ENCODE data around the gene CLASP1. TPM values are rescaled to one million over a fixed set of nuclear protein-coding genes. Genes with fewer than 3 reads are reported as not detected.

CLASP1 gene
- total RNA-seq, 1 experiment from 2014 or later, result 45.9 TPM

DNA sequence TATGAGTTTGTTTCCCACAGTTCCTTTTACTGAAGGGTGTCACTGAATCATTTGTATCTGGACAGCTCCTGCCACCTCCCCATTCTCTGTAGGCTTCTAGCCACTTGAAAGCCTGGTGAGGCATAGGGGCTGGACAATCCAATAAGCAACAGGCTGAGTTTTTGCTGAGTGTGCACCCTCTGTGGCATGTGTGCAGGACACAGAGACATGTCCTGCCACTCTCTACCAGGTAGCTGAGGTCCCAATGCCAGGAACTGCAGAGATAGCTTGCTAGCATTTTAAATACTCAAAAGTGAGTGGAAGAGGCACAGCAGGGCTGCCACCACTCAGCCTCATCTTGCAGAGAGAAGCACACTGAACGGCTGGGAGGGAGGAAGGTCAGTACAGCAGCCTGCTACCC lies 287.0 kb downstream of the CLASP1 start:
- Histone ChIP-seq H4K20me1 (ENCODE audit: control insufficient read depth, insufficient read depth, insufficient read length) (no peaks in the 10 kb centered on the region), H3K18ac (ENCODE audit: insufficient read length, low read depth, low read length) (no peak overlapping the region), H3K4ac (ENCODE audit: low read depth, low read length) (no peak overlapping the region), H3K79me2 (ENCODE audit: insufficient read depth, low read length) (no peaks in the 10 kb centered on the region), H4K5ac (ENCODE audit: insufficient read length, low read depth, low read length) (no peak overlapping the region), H3K23me2 (ENCODE audit: insufficient read length, low read depth, low read length, poor library complexity, severe bottlenecking) (no peaks in the 10 kb centered on the region), H2AFZ (ENCODE audit: low read length) (no peak overlapping the region), H3K4me1 (ENCODE audit: insufficient read depth, low read length) (no peaks in the 10 kb centered on the region), H3K27me3 (ENCODE audit: insufficient read depth, low read length) (no peaks in the 10 kb centered on the region), H2BK5ac (ENCODE audit: insufficient read length, low read length) (no peak overlapping the region), H3K79me1 (ENCODE audit: insufficient read depth, low read depth, low read length, poor library complexity, severe bottlenecking) (no peaks in the 10 kb centered on the region), H2BK20ac (ENCODE audit: low read depth, low read length, poor library complexity, severe bottlenecking) (no peak overlapping the region), H3K9ac (ENCODE audit: extremely low read depth, insufficient read length, low read length) (no peak overlapping the region), H3K23ac (ENCODE audit: insufficient read length, low read depth, low read length) (no peak overlapping the region), H2AK5ac (ENCODE audit: insufficient read length, low read length) (no peak overlapping the region), H2BK15ac (ENCODE audit: low read depth, low read length) (no peak overlapping the region), H2BK120ac (ENCODE audit: low read depth, low read length, poor library complexity, severe bottlenecking) (no peak overlapping the region), H3K9me3 (ENCODE audit: control insufficient read depth, low read depth, low read length) (no peaks in the 10 kb centered on the region), H4K91ac (ENCODE audit: insufficient read length, low read depth, low read length) (no peak overlapping the region), H4K8ac (replicated peaks; ENCODE audit: insufficient read length, low read depth, low read length) (no peak overlapping the region), H2BK12ac (ENCODE audit: insufficient read length, low read depth, low read length) (no peak overlapping the region), H3K56ac (ENCODE audit: insufficient read length, low read depth, low read length) (no peak overlapping the region), H3K14ac (ENCODE audit: insufficient read depth, low read length) (no peak overlapping the region), H3T11ph (ENCODE audit: low read length) (no peak overlapping the region), H3K27ac (ENCODE audit: insufficient read length, low read depth, low read length) (no peak overlapping the region), H3K4me2 (ENCODE audit: insufficient read depth, insufficient read length, low read length) (no peak overlapping the region)
- peaks cover 22 to 55% (median 34%) of the 10 kb centered on the region in 3 experiments; a peak in 6 of 7 replicates for H3K36me3 Mint-ChIP-seq (ENCODE audit: insufficient read depth in 1 of 3, low read depth in 3 of 3)
- no peak overlapping the region for H3K4me3 Mint-ChIP-seq
- TF ChIP-seq, protein P1, sequence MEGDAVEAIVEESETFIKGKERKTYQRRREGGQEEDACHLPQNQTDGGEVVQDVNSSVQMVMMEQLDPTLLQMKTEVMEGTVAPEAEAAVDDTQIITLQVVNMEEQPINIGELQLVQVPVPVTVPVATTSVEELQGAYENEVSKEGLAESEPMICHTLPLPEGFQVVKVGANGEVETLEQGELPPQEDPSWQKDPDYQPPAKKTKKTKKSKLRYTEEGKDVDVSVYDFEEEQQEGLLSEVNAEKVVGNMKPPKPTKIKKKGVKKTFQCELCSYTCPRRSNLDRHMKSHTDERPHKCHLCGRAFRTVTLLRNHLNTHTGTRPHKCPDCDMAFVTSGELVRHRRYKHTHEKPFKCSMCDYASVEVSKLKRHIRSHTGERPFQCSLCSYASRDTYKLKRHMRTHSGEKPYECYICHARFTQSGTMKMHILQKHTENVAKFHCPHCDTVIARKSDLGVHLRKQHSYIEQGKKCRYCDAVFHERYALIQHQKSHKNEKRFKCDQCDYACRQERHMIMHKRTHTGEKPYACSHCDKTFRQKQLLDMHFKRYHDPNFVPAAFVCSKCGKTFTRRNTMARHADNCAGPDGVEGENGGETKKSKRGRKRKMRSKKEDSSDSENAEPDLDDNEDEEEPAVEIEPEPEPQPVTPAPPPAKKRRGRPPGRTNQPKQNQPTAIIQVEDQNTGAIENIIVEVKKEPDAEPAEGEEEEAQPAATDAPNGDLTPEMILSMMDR (conservative IDR thresholded peaks at IDR 0.05), result no peak
- no peaks in the 10 kb centered on the region for H3K27me3 Mint-ChIP-seq (ENCODE audit: low read depth)
- no peak for DNase-seq
- no peaks in the 10 kb centered on the region for H3K4me1 Mint-ChIP-seq
- no CpG with 5 or more reads among the region's 1 CpG for WGBS (ENCODE audit: extremely low coverage, insufficient read length, low lambda C conversion rate)
- no peaks in the 10 kb centered on the region for H3K9me3 Mint-ChIP-seq
- no peak overlapping the region for H3K27ac Mint-ChIP-seq

All from H9 (cell line).